Mesendoderm (in vitro differentiated cells): ENCODE results near the gene MAP3K12.
A peak's percentile ranks its signal among the peaks of the same experiment; 100 is the strongest.

Source experiments
- DNase-seq: peaks from one replicate; pipeline ENCODE4 v3.0.0; 2013
- H2AK5ac ChIP-seq: 2 replicates; pipeline ENCODE4 v1.6.1; 2013; ENCODE audit warnings: low read length, inconsistent platforms
- H2BK120ac ChIP-seq: 2 replicates; pipeline ENCODE4 v1.6.1; 2013; ENCODE audit warnings: low read depth, mild to moderate bottlenecking, low read length, moderate library complexity, mixed read lengths
- H2BK15ac ChIP-seq: replicated peaks from 2 replicates; pipeline ENCODE4 v1.6.1; 2013; ENCODE audit warnings: low read depth, mild to moderate bottlenecking, moderate library complexity
- H2BK5ac ChIP-seq: 2 replicates; pipeline ENCODE4 v1.6.1; 2013; ENCODE audit warnings: low read length, inconsistent platforms
- H3K18ac ChIP-seq: 2 replicates; pipeline ENCODE4 v1.6.1; 2013; ENCODE audit warnings: mild to moderate bottlenecking, low read length, mixed read lengths
- H3K23ac ChIP-seq: one replicate; pipeline ENCODE4 v1.6.1; 2013; ENCODE audit warnings: low read length
- H3K27ac ChIP-seq: 2 replicates; pipeline ENCODE4 v1.5.1; 2013; ENCODE audit warnings: low read depth, mild to moderate bottlenecking, inconsistent platforms, low read length, moderate library complexity
- H3K27me3 ChIP-seq: 2 replicates; pipeline ENCODE4 v1.6.1; 2013; ENCODE audit warnings: low read length, control low read depth, mild to moderate bottlenecking, inconsistent platforms; ENCODE audit not compliant: insufficient read depth, poor library complexity
- H3K36me3 ChIP-seq: 2 replicates; pipeline ENCODE4 v1.6.1; 2013; ENCODE audit warnings: low read length, inconsistent platforms; ENCODE audit not compliant: control insufficient read depth, insufficient read depth
- H3K4ac ChIP-seq: one replicate; pipeline ENCODE4 v1.6.1; 2013; ENCODE audit warnings: low read depth, mild to moderate bottlenecking, low read length, moderate library complexity
- H3K4me1 ChIP-seq: 2 replicates; pipeline ENCODE4 v1.6.1; 2013; ENCODE audit warnings: low read depth, low read length, inconsistent platforms; ENCODE audit not compliant: control insufficient read depth
- H3K4me2 ChIP-seq: 2 replicates; pipeline ENCODE4 v1.6.1; 2013; ENCODE audit warnings: low read length
- H3K4me3 ChIP-seq: 2 replicates; pipeline ENCODE4 v1.5.1; 2013; ENCODE audit warnings: mild to moderate bottlenecking, low read length
- H3K56ac ChIP-seq: one replicate; pipeline ENCODE4 v1.6.1; 2013; ENCODE audit warnings: low read length
- H3K79me1 ChIP-seq: 2 replicates; pipeline ENCODE4 v1.6.1; 2013; ENCODE audit warnings: low read length, inconsistent platforms
- H3K79me2 ChIP-seq: 2 replicates; pipeline ENCODE4 v1.6.1; 2013; ENCODE audit warnings: mild to moderate bottlenecking, low read length; ENCODE audit not compliant: control insufficient read depth, insufficient read depth
- H3K9ac ChIP-seq: 2 replicates; pipeline ENCODE4 v1.6.1; 2013; ENCODE audit warnings: low read length, inconsistent platforms
- H4K5ac ChIP-seq: one replicate; pipeline ENCODE4 v1.6.1; 2013; ENCODE audit warnings: low read length
- H4K8ac ChIP-seq: one replicate; pipeline ENCODE4 v1.6.1; 2013; ENCODE audit warnings: low read depth, mild to moderate bottlenecking, control low read depth, low read length, moderate library complexity
- WGBS: extraction: QIAGEN DNeasy Blood & Tissue Kit; methylation state at CpG from one replicate; pipeline ENCODE4 v1.1.7; 2013; ENCODE audit warnings: low lambda C conversion rate, missing lambda C conversion rate; ENCODE audit not compliant: insufficient coverage; ENCODE audit errors: extremely low coverage; 5-methylcytosine and 5-hydroxymethylcytosine counted together

The MAP3K12 gene

GRCh38 chr12:53492830-53493609 is 6.2 kb downstream of the MAP3K12 start:
- Histone ChIP-seq H2BK15ac (no peak overlapping the region), H3K79me1 (no peaks in the 10 kb centered on the region), H3K36me3 (no peaks in the 10 kb centered on the region), H3K27me3 (no peaks in the 10 kb centered on the region), H3K4ac (peak overlapping the region; percentile 5), H3K4me2 (peak overlapping the region; percentile 68), H2BK120ac (no peak overlapping the region), H3K4me3 (peak overlapping the region; percentile 7), H3K27ac (peak overlapping the region; percentile 30), H2AK5ac (no peak overlapping the region), H3K23ac (no peak overlapping the region), H2BK5ac (no peak overlapping the region), H4K5ac (no peak overlapping the region), H3K56ac (peak overlapping the region; percentile 70), H4K8ac (peak overlapping the region; percentile 30), H3K79me2 (no peaks in the 10 kb centered on the region), H3K9ac (peak overlapping the region; percentile 52), H3K18ac (peak overlapping the region; percentile 52), H3K4me1 (peaks cover 20% of the 10 kb centered on the region)
- peak; percentile 98 for DNase-seq
- WGBS: no CpG with 5 or more reads among the region's 52 CpGs

- H2AK5ac ChIP-seq: no peak overlapping the region
- H3K4ac ChIP-seq: peak overlapping the region; percentile 5
- H3K27me3 ChIP-seq: no peaks in the 10 kb centered on the region
- no CpG with 5 or more reads among the region's 20 CpGs for WGBS
- no peak overlapping the region for H4K8ac ChIP-seq
- H3K4me3 ChIP-seq: peak overlapping the region; percentile 31
- H4K5ac ChIP-seq: no peak overlapping the region
- H3K23ac ChIP-seq: peak overlapping the region; percentile 89
- H3K27ac ChIP-seq: peak overlapping the region; percentile 30
- no peaks in the 10 kb centered on the region for H3K36me3 ChIP-seq
- peak overlapping the region; percentile 87 for H3K4me2 ChIP-seq
- DNase-seq: peak; percentile 54
- H3K56ac ChIP-seq: peak overlapping the region; percentile 65
- H3K79me1 ChIP-seq: no peaks in the 10 kb centered on the region
- H2BK15ac ChIP-seq: no peak overlapping the region
- H3K4me1 ChIP-seq: peaks cover 20% of the 10 kb centered on the region
- H2BK5ac ChIP-seq: no peak overlapping the region
- H2BK120ac ChIP-seq: no peak overlapping the region
- H3K9ac ChIP-seq: peak overlapping the region; percentile 52
- H3K79me2 ChIP-seq: no peaks in the 10 kb centered on the region
- H3K18ac ChIP-seq: no peak overlapping the region
Observed at GRCh38 chr12:53492188-53492587, 7.1 kb downstream of the MAP3K12 start.

- no peak for DNase-seq
- Histone ChIP-seq H2AK5ac (no peak overlapping the region), H3K56ac (no peak overlapping the region), H2BK120ac (no peak overlapping the region), H3K79me2 (no peaks in the 10 kb centered on the region), H3K4ac (no peak overlapping the region), H3K4me1 (peaks cover 14% of the 10 kb centered on the region), H3K23ac (no peak overlapping the region), H3K4me3 (no peak overlapping the region), H3K4me2 (no peak overlapping the region), H2BK5ac (no peak overlapping the region), H2BK15ac (no peak overlapping the region), H3K27me3 (no peaks in the 10 kb centered on the region), H4K5ac (no peak overlapping the region), H3K18ac (no peak overlapping the region), H3K9ac (no peak overlapping the region), H4K8ac (no peak overlapping the region), H3K27ac (no peak overlapping the region), H3K79me1 (no peaks in the 10 kb centered on the region), H3K36me3 (peaks cover 3% of the 10 kb centered on the region)
- WGBS: no CpG with 5 or more reads among the region's 5 CpGs
Observed at GRCh38 chr12:53489242-53489864, 9.9 kb downstream of the MAP3K12 start.

- Histone ChIP-seq H3K79me2 (no peaks in the 10 kb centered on the region), H3K4ac (no peak overlapping the region), H3K56ac (no peak overlapping the region), H3K4me2 (no peak overlapping the region), H2BK15ac (no peak overlapping the region), H4K5ac (no peak overlapping the region), H4K8ac (no peak overlapping the region), H3K79me1 (no peaks in the 10 kb centered on the region), H3K18ac (no peak overlapping the region), H3K4me1 (no peaks in the 10 kb centered on the region), H3K9ac (no peak overlapping the region), H2AK5ac (no peak overlapping the region), H2BK120ac (no peak overlapping the region), H3K4me3 (no peak overlapping the region), H3K27me3 (no peaks in the 10 kb centered on the region), H3K23ac (no peak overlapping the region), H2BK5ac (no peak overlapping the region), H3K36me3 (peaks cover 3% of the 10 kb centered on the region), H3K27ac (no peak overlapping the region)
- no peak for DNase-seq
- no CpG with 5 or more reads among the region's 17 CpGs for WGBS
Observed at GRCh38 chr12:53486736-53487487, 12.3 kb downstream of the MAP3K12 start.

- Histone ChIP-seq H3K23ac (no peak overlapping the region), H4K8ac (no peak overlapping the region), H4K5ac (no peak overlapping the region), H3K4me3 (no peak overlapping the region), H3K79me2 (no peaks in the 10 kb centered on the region), H2BK15ac (no peak overlapping the region), H3K36me3 (peaks cover 5% of the 10 kb centered on the region), H3K79me1 (no peaks in the 10 kb centered on the region), H3K56ac (no peak overlapping the region), H3K4ac (no peak overlapping the region), H2BK5ac (no peak overlapping the region), H2BK120ac (no peak overlapping the region), H3K4me2 (no peak overlapping the region), H3K27ac (no peak overlapping the region), H3K4me1 (no peaks in the 10 kb centered on the region), H3K18ac (no peak overlapping the region), H2AK5ac (no peak overlapping the region), H3K9ac (no peak overlapping the region), H3K27me3 (no peaks in the 10 kb centered on the region)
- no CpG with 5 or more reads among the region's 10 CpGs for WGBS
- DNase-seq: no peak
Observed at GRCh38 chr12:53485955-53486735, 13.1 kb downstream of the MAP3K12 start.
